ENCODE measurements around the gene DCLK2.

Gene DCLK2

GRCh38 chr4:150108691-150109090 lies 30.4 kb downstream of the DCLK2 start:
- H3K4me1 ChIP-seq = no peaks in the 10 kb centered on the region
- no peaks in the 10 kb centered on the region for H3K36me3 ChIP-seq
- H3K4me3 ChIP-seq = no peak overlapping the region
- H3K27me3 ChIP-seq = no peaks in the 10 kb centered on the region
- H3K27ac ChIP-seq = no peak overlapping the region
- TF ChIP-seq Cebpa-rat (IDR thresholded peaks at IDR 0.05) = no peak
- H4K20me1 ChIP-seq = no peaks in the 10 kb centered on the region
- H3K9ac ChIP-seq = no peak overlapping the region
- peaks cover 16% of the 10 kb centered on the region for H3K9me3 ChIP-seq
- H3K4me2 ChIP-seq = no peak overlapping the region

DNA sequence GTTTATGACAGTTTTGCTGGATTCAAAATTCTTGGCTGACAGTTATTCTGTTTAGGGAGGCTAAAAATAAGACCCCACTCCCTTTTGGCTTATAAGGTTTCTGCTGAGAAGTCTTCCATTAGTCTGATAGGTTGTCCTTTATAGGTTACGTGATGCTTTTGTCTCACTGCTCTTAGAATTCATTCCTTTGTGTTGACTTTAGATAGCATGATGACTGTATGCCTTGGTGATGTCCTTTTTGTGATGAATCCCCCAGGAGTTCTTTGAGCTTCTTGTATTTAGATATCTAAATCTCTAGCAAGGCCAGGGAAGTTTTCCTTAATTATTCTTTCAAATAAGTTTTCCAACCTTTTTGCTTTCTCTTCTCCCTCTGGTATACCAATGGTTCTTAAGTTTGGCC lies 36.4 kb downstream of the DCLK2 start:
- Histone ChIP-seq H3K9me3 (peaks cover 36% of the 10 kb centered on the region), H3K4me2 (no peak overlapping the region), H3K27ac (no peak overlapping the region), H4K20me1 (no peaks in the 10 kb centered on the region), H3K27me3 (no peaks in the 10 kb centered on the region), H3K9ac (no peak overlapping the region), H3K4me1 (no peaks in the 10 kb centered on the region), H3K36me3 (peaks cover 16% of the 10 kb centered on the region; the same call in 1 of the 2 replicates), H3K4me3 (no peak overlapping the region)
- TF ChIP-seq Cebpa-rat (IDR thresholded peaks at IDR 0.05) = no peak

GRCh38 chr4:150115851-150116250 lies 37.6 kb downstream of the DCLK2 start:
- Histone ChIP-seq H3K4me2 (no peak overlapping the region), H3K4me3 (no peak overlapping the region), H3K27ac (no peak overlapping the region), H3K4me1 (no peaks in the 10 kb centered on the region), H3K9ac (no peak overlapping the region), H3K36me3 (peaks cover 16% of the 10 kb centered on the region; the same call in 1 of the 2 replicates), H3K9me3 (peaks cover 40% of the 10 kb centered on the region), H3K27me3 (no peaks in the 10 kb centered on the region), H4K20me1 (no peaks in the 10 kb centered on the region)
- no peak for TF ChIP-seq Cebpa-rat (IDR thresholded peaks at IDR 0.05)

GRCh38 chr4:150116506-150116905 lies 38.3 kb downstream of the DCLK2 start:
- no peak for TF ChIP-seq Cebpa-rat (IDR thresholded peaks at IDR 0.05)
- H3K9ac ChIP-seq = no peak overlapping the region
- H3K27ac ChIP-seq = no peak overlapping the region
- peaks cover 45% of the 10 kb centered on the region for H3K9me3 ChIP-seq
- no peak overlapping the region for H3K4me2 ChIP-seq
- H4K20me1 ChIP-seq = no peaks in the 10 kb centered on the region
- no peak overlapping the region for H3K4me3 ChIP-seq
- peaks cover 22% of the 10 kb centered on the region; the same call in 1 of the 2 replicates for H3K36me3 ChIP-seq
- no peaks in the 10 kb centered on the region for H3K27me3 ChIP-seq
- no peaks in the 10 kb centered on the region for H3K4me1 ChIP-seq

GRCh38 chr4:150117094-150117493 lies 38.8 kb downstream of the DCLK2 start:
- Histone ChIP-seq H3K4me1 (no peaks in the 10 kb centered on the region), H3K27ac (no peak overlapping the region), H3K27me3 (no peaks in the 10 kb centered on the region), H3K4me3 (no peak overlapping the region), H3K4me2 (no peak overlapping the region), H3K36me3 (peaks cover 28% of the 10 kb centered on the region; the same call in 1 of the 2 replicates), H4K20me1 (no peaks in the 10 kb centered on the region), H3K9me3 (peaks cover 47% of the 10 kb centered on the region), H3K9ac (no peak overlapping the region)
- no peak for TF ChIP-seq Cebpa-rat (IDR thresholded peaks at IDR 0.05)

GRCh38 chr4:150117629-150118028 lies 39.4 kb downstream of the DCLK2 start:
- no peak for TF ChIP-seq Cebpa-rat (IDR thresholded peaks at IDR 0.05)
- Histone ChIP-seq H3K9ac (no peak overlapping the region), H3K4me3 (no peak overlapping the region), H4K20me1 (no peaks in the 10 kb centered on the region), H3K36me3 (peaks cover 33% of the 10 kb centered on the region; the same call in 1 of the 2 replicates), H3K27me3 (no peaks in the 10 kb centered on the region), H3K4me1 (no peaks in the 10 kb centered on the region), H3K9me3 (peaks cover 51% of the 10 kb centered on the region), H3K27ac (no peak overlapping the region), H3K4me2 (no peak overlapping the region)

GRCh38 chr4:150119492-150119891 lies 41.2 kb downstream of the DCLK2 start:
- H3K27me3 ChIP-seq = no peaks in the 10 kb centered on the region
- no peak overlapping the region for H3K4me2 ChIP-seq
- no peak overlapping the region for H3K4me3 ChIP-seq
- H4K20me1 ChIP-seq = no peaks in the 10 kb centered on the region
- H3K36me3 ChIP-seq = peaks cover 38% of the 10 kb centered on the region; the same call in 1 of the 2 replicates
- H3K9ac ChIP-seq = no peak overlapping the region
- H3K4me1 ChIP-seq = peaks cover 15% of the 10 kb centered on the region
- no peak for TF ChIP-seq Cebpa-rat (IDR thresholded peaks at IDR 0.05)
- H3K27ac ChIP-seq = no peak overlapping the region
- peaks cover 51% of the 10 kb centered on the region for H3K9me3 ChIP-seq

DNA sequence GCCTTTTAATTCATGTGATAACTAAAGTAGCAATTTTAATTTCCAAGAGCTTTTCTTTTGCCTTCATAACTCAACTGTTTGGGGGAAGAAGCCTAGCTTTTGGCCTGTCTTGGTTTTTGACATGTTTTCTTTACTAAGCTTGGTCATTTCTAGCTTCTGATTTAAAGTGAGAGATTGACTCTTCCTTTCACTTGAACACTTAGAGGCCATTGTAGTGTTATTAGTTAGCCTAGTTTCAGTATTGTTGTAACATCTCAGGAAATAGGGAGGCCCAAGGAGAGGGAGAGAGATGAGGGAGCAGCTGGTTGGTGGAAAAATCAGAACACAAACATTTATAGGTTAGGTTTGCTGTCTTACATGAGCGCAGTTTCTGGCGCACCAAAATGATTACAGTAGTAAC lies 44.8 kb downstream of the DCLK2 start:
- Histone ChIP-seq H4K20me1 (no peaks in the 10 kb centered on the region), H3K9me3 (peaks cover 36% of the 10 kb centered on the region), H3K27ac (peak overlapping the region; percentile 50; the same call in 1 of the 2 replicates), H3K27me3 (no peaks in the 10 kb centered on the region), H3K9ac (no peak overlapping the region), H3K4me3 (no peak overlapping the region), H3K36me3 (peaks cover 25% of the 10 kb centered on the region; the same call in 1 of the 2 replicates), H3K4me1 (peaks cover 51% of the 10 kb centered on the region), H3K4me2 (no peak overlapping the region)
- no peak for TF ChIP-seq Cebpa-rat (IDR thresholded peaks at IDR 0.05)

- Histone ChIP-seq H4K20me1 (no peaks in the 10 kb centered on the region), H3K36me3 (peaks cover 25% of the 10 kb centered on the region; the same call in 1 of the 2 replicates), H3K27me3 (no peaks in the 10 kb centered on the region), H3K4me2 (peak overlapping the region; percentile 83), H3K4me1 (peaks cover 57% of the 10 kb centered on the region), H3K4me3 (no peak overlapping the region), H3K9ac (no peak overlapping the region), H3K27ac (peak overlapping the region; percentile 50; the same call in 1 of the 2 replicates), H3K9me3 (peaks cover 36% of the 10 kb centered on the region)
- no peak for TF ChIP-seq Cebpa-rat (IDR thresholded peaks at IDR 0.05)
Observed at GRCh38 chr4:150123796-150124677, 45.8 kb downstream of the DCLK2 start.

DNA sequence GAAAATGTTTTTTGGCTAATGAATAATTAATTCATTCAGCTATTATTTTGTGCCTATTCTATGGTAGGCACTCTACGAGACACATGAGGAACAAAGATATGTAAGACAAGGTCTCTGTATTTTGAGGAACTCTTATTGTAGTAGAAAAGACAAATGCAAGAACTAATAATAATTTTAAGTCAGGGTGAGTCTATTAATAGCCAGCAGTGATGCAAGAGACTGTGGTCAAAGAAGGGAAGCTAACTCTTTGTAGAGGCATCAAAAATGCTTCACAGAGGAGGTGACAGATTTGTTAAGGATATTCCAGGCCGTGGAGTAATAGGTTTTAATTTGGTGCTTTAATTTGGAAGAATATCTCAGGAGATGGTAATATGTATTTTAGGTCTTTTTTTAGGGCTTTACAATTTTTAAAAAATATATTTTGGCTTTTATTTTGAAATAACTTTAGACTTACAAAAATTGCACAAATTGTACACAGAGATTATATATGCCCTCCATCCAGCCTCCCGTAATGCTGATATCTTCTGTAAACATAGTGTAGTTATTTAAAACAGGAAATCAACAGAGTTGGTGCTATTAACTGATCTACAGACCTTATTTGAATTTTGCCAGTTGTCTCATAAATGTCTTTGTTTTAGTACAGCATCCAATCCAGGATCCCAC lies 48.1 kb downstream of the DCLK2 start:
- peak overlapping the region; percentile 83 for H3K4me2 ChIP-seq
- H3K9ac ChIP-seq = peak overlapping the region; percentile 56; the same call in 1 of the 2 replicates

More for the DNA sequence above, 48.1 kb downstream of the DCLK2 start:
- peaks cover 28% of the 10 kb centered on the region for H3K9me3 ChIP-seq
- no peaks in the 10 kb centered on the region for H4K20me1 ChIP-seq
- H3K4me1 ChIP-seq = peaks cover 57% of the 10 kb centered on the region
- peak; percentile 82; the same call in 1 of the 2 replicates for TF ChIP-seq Cebpa-rat (IDR thresholded peaks at IDR 0.05)
- peak overlapping the region; percentile 83 for H3K27ac ChIP-seq
- no peaks in the 10 kb centered on the region for H3K27me3 ChIP-seq
- peak overlapping the region; percentile 50 for H3K4me3 ChIP-seq
- H3K36me3 ChIP-seq = peaks cover 21% of the 10 kb centered on the region; the same call in 1 of the 2 replicates

All from BLaER1 (cell line).